Fibroblast of the aortic adventitia (primary cell): Measurements from ENCODE around the gene DTNB. TPM values are rescaled to one million over a fixed set of nuclear protein-coding genes. Genes with fewer than 3 reads are reported as not detected.

Source experiments
- DNase-seq: peaks from one replicate; pipeline ENCODE4 v3.0.0-alpha.2; 2010; ENCODE audit warnings: low read depth
- H3K4me3 ChIP-seq: 2 replicates; pipeline ENCODE4 v1.5.1; 2011; ENCODE audit warnings: low read depth, mild to moderate bottlenecking, control low read depth, low read length, moderate library complexity
- CTCF ChIP-seq: IDR thresholded peaks from 2 replicates; pipeline ENCODE4 v1.5.1; 2011; ENCODE audit warnings: mild to moderate bottlenecking, low read length, control low read depth, inconsistent platforms; ENCODE audit not compliant: insufficient read depth
- total RNA-seq: library from RNA; depleted of rRNA; stranded (reverse); fragments of >200 nt; gene quantifications from 2 replicates; pipeline ENCODE4 v1.2.3, GENCODE V29; 2012; ENCODE audit warnings: low replicate concordance

The DTNB gene
- total RNA-seq, 1 donor: 11.7 TPM

- no peak for TF ChIP-seq CTCF
- H3K4me3 ChIP-seq: no peak overlapping the region
- peak; percentile 36 for DNase-seq
Observed at GRCh38 chr2:25473758-25474340, 199.5 kb downstream of the DTNB start.

- peak; percentile 52 for DNase-seq
- no peak overlapping the region for H3K4me3 ChIP-seq
- no peak for TF ChIP-seq CTCF
Observed at GRCh38 chr2:25473131-25473530, 200.2 kb downstream of the DTNB start.

GRCh38 chr2:25470806-25471205, 202.6 kb downstream of the DTNB start:
- H3K4me3 ChIP-seq: no peak overlapping the region
- no peak for DNase-seq

GRCh38 chr2:25467743-25468142, 205.6 kb downstream of the DTNB start:
- TF ChIP-seq CTCF: no peak

More at GRCh38 chr2:25470806-25471205, 202.6 kb downstream of the DTNB start:
- TF ChIP-seq CTCF: no peak

GRCh38 chr2:25462021-25462420, 211.4 kb downstream of the DTNB start:
- DNase-seq: no peak
- no peak for TF ChIP-seq CTCF
- no peak overlapping the region for H3K4me3 ChIP-seq

More at GRCh38 chr2:25467743-25468142, 205.6 kb downstream of the DTNB start:
- no peak overlapping the region for H3K4me3 ChIP-seq
- DNase-seq: no peak

GRCh38 chr2:25460261-25460905, 213.0 kb downstream of the DTNB start:
- H3K4me3 ChIP-seq: no peak overlapping the region
- no peak for DNase-seq
- TF ChIP-seq CTCF: no peak
